C4-2B (cell line): ENCODE data around the gene XRCC6.

Experiments
- CTCF ChIP-seq: fragments of 450-650 bp; conservative IDR thresholded peaks from 2 replicates; pipeline ENCODE4 v1.5.1; 2017; ENCODE audit warnings: mild to moderate bottlenecking
- ZFX ChIP-seq: fragments of 450-650 bp; IDR thresholded peaks from 2 replicates; pipeline ENCODE4 v1.6.1; 2017

- TF ChIP-seq CTCF (no peak), ZFX (no peak)
Measured at GRCh38 chr22:41676134-41676533, 55.0 kb downstream of the XRCC6 start.
